SK-N-SH (cell line): ENCODE data around the gene MOB2. TPM values are rescaled to one million over a fixed set of nuclear protein-coding genes. Genes with fewer than 3 reads are reported as not detected.

ENCODE experiments used
- CTCF ChIA-PET: fragments of 300-600, 350-600 bp; formaldehyde crosslinking; extraction: SDS; loops from one replicate; lab custom pipeline; 2021; lab: Yijun Ruan, JAX
- POLR2A ChIA-PET: fragments of 350-600 bp; sonication (Branson Sonifier 250); formaldehyde crosslinking; extraction: SDS; loops from one replicate; lab custom pipeline; 2020; ENCODE audit warnings: antibody characterized with exemption, inconsistent platforms; lab: Yijun Ruan, JAX
- DNase-seq: peaks from one replicate; pipeline ENCODE4 v3.0.0; 2012
- H2AFZ ChIP-seq: fragments of 200-600 bp; sonication (generic); 2 replicates; pipeline ENCODE4 v1.8.1; 2016; ENCODE audit warnings: antibody characterized with exemption, mild to moderate bottlenecking, low read depth
- H3F3A ChIP-seq: fragments of 200-600 bp; sonication (generic); replicated peaks from 2 replicates; pipeline ENCODE3; 2016; ENCODE audit warnings: antibody characterized with exemption, mild to moderate bottlenecking; ENCODE audit not compliant: insufficient read depth
- H3K27ac ChIP-seq, 2 experiments: fragments of 200-500 bp in 1 of 2; fragments of 200-600 bp in 1 of 2; sonication (Bioruptor generic) in 1 of 2; sonication (generic), shearing (Covaris generic) in 1 of 2; 2 replicates each; pipeline versions ENCODE4 v1.5.1 to v1.6.1; 2014 to 2016; ENCODE audit warnings: low read depth in 2 of 2, inconsistent platforms in 1 of 2, low read length in 1 of 2, mild to moderate bottlenecking in 1 of 2, mixed read lengths in 1 of 2
- H3K27me3 ChIP-seq: fragments of 200-600 bp; sonication (generic), shearing (Covaris generic); 2 replicates; pipeline ENCODE4 v1.6.1; 2016; ENCODE audit warnings: mixed run types; ENCODE audit not compliant: insufficient read depth
- H3K36me3 ChIP-seq, 2 experiments: fragments of 200-500 bp in 1 of 2; fragments of 200-600 bp in 1 of 2; sonication (Bioruptor generic) in 1 of 2; sonication (generic) in 1 of 2; replicated peaks in 1 of 2; 2 replicates each; pipeline versions ENCODE3 to v1.5.1; 2014 to 2016; ENCODE audit warnings: low read length in 1 of 2, mild to moderate bottlenecking in 1 of 2; ENCODE audit not compliant: insufficient read depth in 2 of 2, control insufficient read depth in 1 of 2
- H3K4me1 ChIP-seq, 2 experiments: fragments of 200-500 bp in 1 of 2; fragments of 200-600 bp in 1 of 2; sonication (Bioruptor generic) in 1 of 2; sonication (generic), shearing (Covaris generic) in 1 of 2; 2 replicates each; pipeline versions ENCODE4 v1.5.1 to v1.6.1; 2014 to 2016; ENCODE audit warnings: low read depth in 1 of 2, low read length in 1 of 2, mixed run types in 1 of 2; ENCODE audit not compliant: insufficient read depth in 2 of 2, control insufficient read depth in 1 of 2
- H3K4me2 ChIP-seq: fragments of 200-600 bp; sonication (generic), shearing (Covaris generic); 2 replicates; pipeline ENCODE4 v1.6.1; 2017; ENCODE audit warnings: mixed run types
- H3K4me3 ChIP-seq, 2 experiments: fragments of 200-500 bp in 1 of 2; fragments of 200-600 bp in 1 of 2; sonication (Bioruptor generic) in 1 of 2; sonication (generic), shearing (Covaris generic) in 1 of 2; 2 replicates each; pipeline versions ENCODE4 v1.5.1 to v1.8.1; 2014 to 2016; ENCODE audit warnings: low read depth in 2 of 2, inconsistent platforms in 1 of 2, low read length in 1 of 2, mild to moderate bottlenecking in 1 of 2, mixed read lengths in 1 of 2, moderate library complexity in 1 of 2
- H3K79me2 ChIP-seq: fragments of 200-600 bp; sonication (generic); 2 replicates; pipeline ENCODE4 v1.8.1; 2017; ENCODE audit warnings: mild to moderate bottlenecking; ENCODE audit not compliant: insufficient read depth
- H3K9ac ChIP-seq: fragments of 200-600 bp; sonication (generic); 2 replicates; pipeline ENCODE4 v1.6.1; 2017; ENCODE audit warnings: mixed run types
- H3K9me2 ChIP-seq: fragments of 200-600 bp; sonication (generic); 2 replicates; pipeline ENCODE4 v1.6.1; 2017; ENCODE audit warnings: mixed run types
- H3K9me3 ChIP-seq: fragments of 200-600 bp; sonication (generic); 2 replicates; pipeline ENCODE4 v1.6.1; 2017; ENCODE audit warnings: mixed run types, mild to moderate bottlenecking, moderate library complexity
- H4K20me1 ChIP-seq: fragments of 200-600 bp; sonication (generic); 2 replicates; pipeline ENCODE4 v1.6.1; 2017; ENCODE audit warnings: mild to moderate bottlenecking, mixed run types; ENCODE audit not compliant: insufficient read depth
- CHD2 ChIP-seq: fragments of 150-350 bp; IDR thresholded peaks from 2 replicates; pipeline ENCODE4 v1.6.1; 2018; ENCODE audit warnings: low read length; ENCODE audit not compliant: partially characterized antibody
- EP300 ChIP-seq, 2 experiments: IDR thresholded peaks; 2 replicates each; pipeline versions ENCODE4 v1.4.0 to v1.6.1; 2012; ENCODE audit warnings: borderline replicate concordance in 1 of 2, low read depth in 1 of 2, low read length in 1 of 2
- EZH2phosphoT487 ChIP-seq: fragments of 200-600 bp; sonication (generic); IDR thresholded peaks from 2 replicates; pipeline ENCODE4 v1.6.1; 2017; ENCODE audit warnings: low read depth, mixed run types, mild to moderate bottlenecking, antibody characterized with exemption, moderate library complexity, borderline replicate concordance
- FOXM1 ChIP-seq: IDR thresholded peaks from 2 replicates; pipeline ENCODE4 v1.4.0; 2012; ENCODE audit warnings: low read depth, mild to moderate bottlenecking
- JUND ChIP-seq: IDR thresholded peaks from 2 replicates; pipeline ENCODE4 v1.4.0; 2012
- RAD21 ChIP-seq: IDR thresholded peaks from 2 replicates; pipeline ENCODE4 v1.6.1; 2012; ENCODE audit warnings: mild to moderate bottlenecking, low read length
- RXRA ChIP-seq: IDR thresholded peaks from 2 replicates; pipeline ENCODE4 v1.4.0; 2012; ENCODE audit warnings: low read depth, mild to moderate bottlenecking, borderline replicate concordance
- SMC3 ChIP-seq: IDR thresholded peaks from 2 replicates; pipeline ENCODE4 v1.6.1; 2012; ENCODE audit warnings: low read depth, low read length, improper control_type of control experiment
- TAF1 ChIP-seq: IDR thresholded peaks from 2 replicates; pipeline ENCODE4 v1.6.1; 2012; ENCODE audit warnings: low read depth, mild to moderate bottlenecking, low read length, moderate library complexity, borderline replicate concordance
- WGBS: methylation state at CpG from one replicate; pipeline ENCODE4 v1.1.6; 2017; ENCODE audit warnings: low lambda C conversion rate; 5-methylcytosine and 5-hydroxymethylcytosine counted together
- polyA plus RNA-seq, 3 experiments: library from polyadenylated mRNA; depleted of rRNA; stranded (reverse); fragments of >200 nt; gene quantifications; 2 replicates each; pipeline ENCODE4 v1.2.3, GENCODE V29; 2012
- TF ChIP-seq, protein P1 (sequence below): fragments of 200-600 bp; sonication (generic); IDR thresholded peaks from 2 replicates; pipeline ENCODE4 v1.6.1; 2017; ENCODE audit warnings: antibody characterized with exemption, mild to moderate bottlenecking, moderate library complexity
- TF ChIP-seq, protein P2 (sequence below): IDR thresholded peaks from 2 replicates; pipeline ENCODE4 v1.6.1; 2012; ENCODE audit warnings: mild to moderate bottlenecking, low read depth, low read length, moderate library complexity
- TF ChIP-seq, protein P3 (sequence below): IDR thresholded peaks from 2 replicates; pipeline ENCODE4 v1.4.0; 2012; ENCODE audit warnings: low read depth, borderline replicate concordance

The MOB2 gene
- polyA plus RNA-seq, 1 of the 3 experiments (the other 2 are of a cell fraction), result 45.8 TPM

DNA sequence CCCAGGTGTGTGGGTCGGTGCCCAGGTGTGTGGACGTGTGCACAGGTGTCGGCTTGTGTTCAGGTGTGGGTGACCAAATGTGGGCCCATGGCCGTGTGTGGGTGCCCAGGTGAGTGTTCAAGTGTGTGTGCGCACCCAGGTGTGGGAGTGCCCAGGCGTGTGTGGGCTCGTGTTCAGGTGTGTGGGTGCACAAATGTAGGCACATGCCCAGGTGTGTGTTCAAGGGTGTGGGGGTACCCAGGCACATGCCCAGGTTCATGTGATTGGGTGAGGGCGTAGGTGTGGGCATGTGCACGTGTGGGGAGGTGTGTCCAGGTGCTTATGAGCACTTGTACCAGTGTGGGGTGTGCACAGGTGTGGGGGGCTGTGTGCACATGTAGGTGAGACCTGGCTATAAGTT lies 42.8 kb downstream of the MOB2 start:
- Histone ChIP-seq H3K79me2 (no peaks in the 10 kb centered on the region), H2AFZ (no peak overlapping the region), H3K9me2 (no peaks in the 10 kb centered on the region), H3K4me2 (no peak overlapping the region), H3K36me3 (no peaks in the 10 kb centered on the region), H3K27ac (no peak overlapping the region), H3K4me1 (peaks cover 0 to 10% of the 10 kb centered on the region in 2 experiments; a peak in 1 of 4 replicates), H3K4me3 (no peak overlapping the region), H3K27me3 (no peaks in the 10 kb centered on the region), H3K9ac (no peak overlapping the region), H4K20me1 (no peaks in the 10 kb centered on the region), H3F3A (no peaks in the 10 kb centered on the region), H3K9me3 (no peaks in the 10 kb centered on the region)
- POLR2A ChIA-PET, result no interaction called here
- TF ChIP-seq, protein P1, sequence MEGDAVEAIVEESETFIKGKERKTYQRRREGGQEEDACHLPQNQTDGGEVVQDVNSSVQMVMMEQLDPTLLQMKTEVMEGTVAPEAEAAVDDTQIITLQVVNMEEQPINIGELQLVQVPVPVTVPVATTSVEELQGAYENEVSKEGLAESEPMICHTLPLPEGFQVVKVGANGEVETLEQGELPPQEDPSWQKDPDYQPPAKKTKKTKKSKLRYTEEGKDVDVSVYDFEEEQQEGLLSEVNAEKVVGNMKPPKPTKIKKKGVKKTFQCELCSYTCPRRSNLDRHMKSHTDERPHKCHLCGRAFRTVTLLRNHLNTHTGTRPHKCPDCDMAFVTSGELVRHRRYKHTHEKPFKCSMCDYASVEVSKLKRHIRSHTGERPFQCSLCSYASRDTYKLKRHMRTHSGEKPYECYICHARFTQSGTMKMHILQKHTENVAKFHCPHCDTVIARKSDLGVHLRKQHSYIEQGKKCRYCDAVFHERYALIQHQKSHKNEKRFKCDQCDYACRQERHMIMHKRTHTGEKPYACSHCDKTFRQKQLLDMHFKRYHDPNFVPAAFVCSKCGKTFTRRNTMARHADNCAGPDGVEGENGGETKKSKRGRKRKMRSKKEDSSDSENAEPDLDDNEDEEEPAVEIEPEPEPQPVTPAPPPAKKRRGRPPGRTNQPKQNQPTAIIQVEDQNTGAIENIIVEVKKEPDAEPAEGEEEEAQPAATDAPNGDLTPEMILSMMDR, result no peak
- TF ChIP-seq RAD21 (no peak), EZH2phosphoT487 (no peak)
- no peak for DNase-seq
- 68% methylated on average over 8 of the region's 9 CpGs for WGBS
- CTCF ChIA-PET, result no interaction called here

DNA sequence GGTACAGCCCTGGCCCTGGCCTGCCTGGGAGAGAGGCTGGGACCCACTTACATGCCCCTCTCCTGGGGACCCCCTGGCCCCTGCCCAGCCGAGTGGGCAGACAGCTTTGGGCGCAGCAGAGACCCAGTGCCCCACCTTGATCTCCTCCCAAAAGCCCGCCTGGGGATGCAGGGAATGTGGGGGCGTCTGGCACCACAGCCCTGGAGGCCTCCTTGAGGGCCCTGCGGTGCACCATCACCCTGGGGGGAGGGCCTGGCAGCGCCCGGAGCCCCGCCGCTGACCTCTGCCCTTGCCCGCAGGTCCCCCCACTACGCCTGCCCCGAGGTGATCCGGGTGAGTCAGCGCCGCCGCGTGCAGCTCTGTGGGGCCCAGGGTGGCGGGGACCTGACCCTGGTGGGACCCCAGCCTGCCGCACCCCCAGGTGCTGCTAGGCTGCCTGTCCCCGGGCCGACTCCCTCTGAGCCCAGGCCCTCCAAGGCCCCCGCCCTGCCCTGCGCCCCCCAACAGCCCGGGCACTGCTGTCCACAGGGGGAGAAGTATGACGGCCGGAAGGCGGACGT lies 43.7 kb downstream of the MOB2 start:
- WGBS, result no CpG with 5 or more reads among the region's 28 CpGs
- Histone ChIP-seq H3K27me3 (no peaks in the 10 kb centered on the region), H4K20me1 (no peaks in the 10 kb centered on the region), H3K36me3 (no peaks in the 10 kb centered on the region), H3K4me2 (no peak overlapping the region), H3K79me2 (no peaks in the 10 kb centered on the region), H3K4me1 (peaks cover 0 to 17% of the 10 kb centered on the region in 2 experiments; a peak in 1 of 4 replicates), H2AFZ (no peak overlapping the region), H3K4me3 (no peak overlapping the region), H3F3A (no peaks in the 10 kb centered on the region), H3K9me3 (no peaks in the 10 kb centered on the region), H3K9ac (no peak overlapping the region), H3K27ac (no peak overlapping the region), H3K9me2 (no peaks in the 10 kb centered on the region)
- POLR2A ChIA-PET, result no interaction called here
- CTCF ChIA-PET, result no interaction called here
- TF ChIP-seq, protein P2, sequence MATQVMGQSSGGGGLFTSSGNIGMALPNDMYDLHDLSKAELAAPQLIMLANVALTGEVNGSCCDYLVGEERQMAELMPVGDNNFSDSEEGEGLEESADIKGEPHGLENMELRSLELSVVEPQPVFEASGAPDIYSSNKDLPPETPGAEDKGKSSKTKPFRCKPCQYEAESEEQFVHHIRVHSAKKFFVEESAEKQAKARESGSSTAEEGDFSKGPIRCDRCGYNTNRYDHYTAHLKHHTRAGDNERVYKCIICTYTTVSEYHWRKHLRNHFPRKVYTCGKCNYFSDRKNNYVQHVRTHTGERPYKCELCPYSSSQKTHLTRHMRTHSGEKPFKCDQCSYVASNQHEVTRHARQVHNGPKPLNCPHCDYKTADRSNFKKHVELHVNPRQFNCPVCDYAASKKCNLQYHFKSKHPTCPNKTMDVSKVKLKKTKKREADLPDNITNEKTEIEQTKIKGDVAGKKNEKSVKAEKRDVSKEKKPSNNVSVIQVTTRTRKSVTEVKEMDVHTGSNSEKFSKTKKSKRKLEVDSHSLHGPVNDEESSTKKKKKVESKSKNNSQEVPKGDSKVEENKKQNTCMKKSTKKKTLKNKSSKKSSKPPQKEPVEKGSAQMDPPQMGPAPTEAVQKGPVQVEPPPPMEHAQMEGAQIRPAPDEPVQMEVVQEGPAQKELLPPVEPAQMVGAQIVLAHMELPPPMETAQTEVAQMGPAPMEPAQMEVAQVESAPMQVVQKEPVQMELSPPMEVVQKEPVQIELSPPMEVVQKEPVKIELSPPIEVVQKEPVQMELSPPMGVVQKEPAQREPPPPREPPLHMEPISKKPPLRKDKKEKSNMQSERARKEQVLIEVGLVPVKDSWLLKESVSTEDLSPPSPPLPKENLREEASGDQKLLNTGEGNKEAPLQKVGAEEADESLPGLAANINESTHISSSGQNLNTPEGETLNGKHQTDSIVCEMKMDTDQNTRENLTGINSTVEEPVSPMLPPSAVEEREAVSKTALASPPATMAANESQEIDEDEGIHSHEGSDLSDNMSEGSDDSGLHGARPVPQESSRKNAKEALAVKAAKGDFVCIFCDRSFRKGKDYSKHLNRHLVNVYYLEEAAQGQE, result no peak
- TF ChIP-seq JUND (no peak), SMC3 (no peak), TAF1 (no peak), EP300 (IDR thresholded peaks at IDR 0.05; ENCODE audit: borderline replicate concordance in 1 of 2, low read depth in 1 of 2, low read length in 1 of 2) (no peak), CHD2 (no peak), RXRA (no peak), RAD21 (no peak), FOXM1 (no peak)
- TF ChIP-seq, protein P1, result no peak
- TF ChIP-seq, protein P3, sequence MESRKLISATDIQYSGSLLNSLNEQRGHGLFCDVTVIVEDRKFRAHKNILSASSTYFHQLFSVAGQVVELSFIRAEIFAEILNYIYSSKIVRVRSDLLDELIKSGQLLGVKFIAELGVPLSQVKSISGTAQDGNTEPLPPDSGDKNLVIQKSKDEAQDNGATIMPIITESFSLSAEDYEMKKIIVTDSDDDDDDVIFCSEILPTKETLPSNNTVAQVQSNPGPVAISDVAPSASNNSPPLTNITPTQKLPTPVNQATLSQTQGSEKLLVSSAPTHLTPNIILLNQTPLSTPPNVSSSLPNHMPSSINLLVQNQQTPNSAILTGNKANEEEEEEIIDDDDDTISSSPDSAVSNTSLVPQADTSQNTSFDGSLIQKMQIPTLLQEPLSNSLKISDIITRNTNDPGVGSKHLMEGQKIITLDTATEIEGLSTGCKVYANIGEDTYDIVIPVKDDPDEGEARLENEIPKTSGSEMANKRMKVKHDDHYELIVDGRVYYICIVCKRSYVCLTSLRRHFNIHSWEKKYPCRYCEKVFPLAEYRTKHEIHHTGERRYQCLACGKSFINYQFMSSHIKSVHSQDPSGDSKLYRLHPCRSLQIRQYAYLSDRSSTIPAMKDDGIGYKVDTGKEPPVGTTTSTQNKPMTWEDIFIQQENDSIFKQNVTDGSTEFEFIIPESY, result no peak
- no peak for DNase-seq
